K562 (cell line): Measurements from ENCODE around the gene TNNT1. TPM values are rescaled to one million over a fixed set of nuclear protein-coding genes. Genes with fewer than 3 reads are reported as not detected.

Source experiments
- FOXJ3 ChIP-seq: sonication (generic); formaldehyde crosslinking; IDR thresholded peaks from 2 replicates; pipeline ENCODE4 v1.4.0; 2020; ENCODE audit warnings: mild to moderate bottlenecking, missing genetic modification reagents
- FUS ChIP-seq: fragments of 200-400 bp; formaldehyde crosslinking; optimal IDR thresholded peaks from 2 replicates; pipeline ENCODE3; 2017; ENCODE audit warnings: low read depth, low read length
- HNRNPLL ChIP-seq: fragments of 200-400 bp; formaldehyde crosslinking; IDR thresholded peaks from 2 replicates; pipeline ENCODE4 v1.6.1; 2017; ENCODE audit warnings: low read length, low read depth, mild to moderate bottlenecking; ENCODE audit not compliant: poor library complexity, severe bottlenecking
- IRF2 ChIP-seq: sonication (generic); formaldehyde crosslinking; IDR thresholded peaks from 2 replicates; pipeline ENCODE4 v1.8.1; 2022; ENCODE audit warnings: mild to moderate bottlenecking, missing genetic modification reagents
- KLF16 ChIP-seq: IDR thresholded peaks from 2 replicates; pipeline ENCODE4 v1.6.1; 2016; ENCODE audit warnings: antibody characterized with exemption
- SIN3A ChIP-seq, 2 experiments: fragments of 150-350 bp in 1 of 2; IDR thresholded peaks; 2 replicates each; pipeline ENCODE4 v1.6.1; 2011 to 2016; ENCODE audit warnings: borderline replicate concordance in 2 of 2, low read depth in 2 of 2, low read length in 2 of 2, mild to moderate bottlenecking in 2 of 2, moderate library complexity in 2 of 2; ENCODE audit not compliant: control insufficient read depth in 1 of 2
- TRIM28 ChIP-seq: fragments of 450-650 bp; IDR thresholded peaks from 2 replicates; pipeline ENCODE4 v1.6.1; 2017
- XRCC4 ChIP-seq: IDR thresholded peaks from one replicate; pipeline ENCODE4 v1.6.1; 2011; ENCODE audit not compliant: insufficient read depth, insufficient read length; ENCODE audit errors: extremely low read depth
- ZNF384 ChIP-seq: IDR thresholded peaks from 2 replicates; pipeline ENCODE4 v1.6.1; 2012; ENCODE audit warnings: low read depth, low read length, improper control_type of control experiment
- polyA plus RNA-seq, 8 experiments: library from polyadenylated mRNA; depleted of rRNA in 4 of 8; stranded (reverse) in 5 of 8; unstranded in 3 of 8; fragments of >200 nt; fragmentation: Nextera tagmentation in 2 of 8; fragmentation: Illumina TruSeq in 1 of 8; extraction: Ambion mirVana in 2 of 8; extraction: Trizol in 1 of 8; gene quantifications; 2 replicates each; pipeline versions ENCODE4 v1.2.1 to v1.2.3, GENCODE V29; 2011 to 2014; ENCODE audit warnings: inconsistent platforms in 1 of 8, missing spikeins in 1 of 8
- total RNA-seq, 7 experiments: library from RNA; depleted of rRNA in 6 of 7; stranded (reverse); fragments of >200 nt in 6 of 7; fragmentation: Illumina TruSeq in 2 of 7; extraction: Trizol in 2 of 7; gene quantifications; 2 replicates each; pipeline versions ENCODE4 v1.2.1 to v1.2.3, GENCODE V29; 2011 to 2021; ENCODE audit warnings: low replicate concordance in 1 of 7
- TF ChIP-seq, protein P1 (sequence below): fragments of 450-650 bp; formaldehyde crosslinking; IDR thresholded peaks from 2 replicates; pipeline ENCODE4 v1.4.0; 2022; ENCODE audit warnings: mild to moderate bottlenecking, moderate library complexity
- TF ChIP-seq, protein P2 (sequence below), 3 experiments: fragments of 200-800 bp in 1 of 3; fragments of 250-450 bp in 1 of 3; fragments of 450-650 bp in 1 of 3; sonication (Bioruptor Pico) in 1 of 3; sonication (Bioruptor generic) in 1 of 3; formaldehyde crosslinking in 1 of 3; IDR thresholded peaks; 2 replicates each; pipeline versions ENCODE4 v1.6.1 to v1.8.0; 2016 to 2022; ENCODE audit warnings: mild to moderate bottlenecking in 2 of 3, missing genetic modification characterization in 2 of 3, missing compliant biosample characterization in 1 of 3, moderate library complexity in 1 of 3
- TF ChIP-seq, protein P3 (sequence below): sonication (generic); formaldehyde crosslinking; IDR thresholded peaks from 2 replicates; pipeline ENCODE4 v1.8.0; 2022; ENCODE audit warnings: mild to moderate bottlenecking, low read depth, missing genetic modification reagents
- TF ChIP-seq, protein P4 (sequence below): fragments of 150-350 bp; conservative IDR thresholded peaks from 2 replicates; pipeline ENCODE4 v1.6.1; 2014; ENCODE audit warnings: low read length
- TF ChIP-seq, protein P5 (sequence below): fragments of 250-450 bp; sonication (Bioruptor Pico); IDR thresholded peaks from 2 replicates; pipeline ENCODE4 v1.8.0; 2022; ENCODE audit warnings: inconsistent platforms

Gene TNNT1
- total and polyA plus RNA-seq, 9 of the 15 experiments (the other 6 are each of a cell fraction or from before 2014, with no cell fraction given) = 31.8 to 390 (median 227) TPM

DNA sequence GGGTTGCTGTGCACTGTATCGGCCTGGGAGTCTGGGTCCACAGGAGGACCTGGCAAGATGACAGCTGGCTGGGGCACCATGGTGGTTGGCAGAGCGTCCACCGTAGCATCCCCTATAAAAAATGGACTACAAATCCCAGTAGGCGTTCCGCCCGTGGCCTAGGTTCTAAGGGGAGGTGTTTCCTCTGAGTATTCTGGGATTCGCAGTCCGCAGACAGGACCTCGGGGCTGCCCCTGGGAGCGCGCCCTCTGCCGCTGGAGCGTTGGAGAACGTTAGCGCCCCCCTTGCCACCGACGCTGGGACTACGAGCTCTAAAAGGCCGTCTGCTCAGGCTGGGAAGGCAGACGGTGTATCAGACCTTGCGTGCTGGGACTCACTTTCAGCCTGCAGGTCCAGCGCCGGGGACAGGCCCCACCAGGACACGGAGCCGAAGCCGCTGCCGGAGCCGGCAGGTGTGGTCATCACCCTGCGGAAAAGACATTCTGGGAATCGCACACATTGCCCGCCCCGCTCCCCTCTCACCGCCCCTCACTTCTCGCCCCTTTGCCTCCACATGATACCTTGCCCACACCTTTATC lies 17.0 kb upstream of the TNNT1 start (continued):
- TF ChIP-seq, protein P1, sequence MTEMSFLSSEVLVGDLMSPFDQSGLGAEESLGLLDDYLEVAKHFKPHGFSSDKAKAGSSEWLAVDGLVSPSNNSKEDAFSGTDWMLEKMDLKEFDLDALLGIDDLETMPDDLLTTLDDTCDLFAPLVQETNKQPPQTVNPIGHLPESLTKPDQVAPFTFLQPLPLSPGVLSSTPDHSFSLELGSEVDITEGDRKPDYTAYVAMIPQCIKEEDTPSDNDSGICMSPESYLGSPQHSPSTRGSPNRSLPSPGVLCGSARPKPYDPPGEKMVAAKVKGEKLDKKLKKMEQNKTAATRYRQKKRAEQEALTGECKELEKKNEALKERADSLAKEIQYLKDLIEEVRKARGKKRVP (CRISPR knock-in tag) = no peak
- TF ChIP-seq FOXJ3 (CRISPR knock-in tag) = no peak
- TF ChIP-seq, protein P2, sequence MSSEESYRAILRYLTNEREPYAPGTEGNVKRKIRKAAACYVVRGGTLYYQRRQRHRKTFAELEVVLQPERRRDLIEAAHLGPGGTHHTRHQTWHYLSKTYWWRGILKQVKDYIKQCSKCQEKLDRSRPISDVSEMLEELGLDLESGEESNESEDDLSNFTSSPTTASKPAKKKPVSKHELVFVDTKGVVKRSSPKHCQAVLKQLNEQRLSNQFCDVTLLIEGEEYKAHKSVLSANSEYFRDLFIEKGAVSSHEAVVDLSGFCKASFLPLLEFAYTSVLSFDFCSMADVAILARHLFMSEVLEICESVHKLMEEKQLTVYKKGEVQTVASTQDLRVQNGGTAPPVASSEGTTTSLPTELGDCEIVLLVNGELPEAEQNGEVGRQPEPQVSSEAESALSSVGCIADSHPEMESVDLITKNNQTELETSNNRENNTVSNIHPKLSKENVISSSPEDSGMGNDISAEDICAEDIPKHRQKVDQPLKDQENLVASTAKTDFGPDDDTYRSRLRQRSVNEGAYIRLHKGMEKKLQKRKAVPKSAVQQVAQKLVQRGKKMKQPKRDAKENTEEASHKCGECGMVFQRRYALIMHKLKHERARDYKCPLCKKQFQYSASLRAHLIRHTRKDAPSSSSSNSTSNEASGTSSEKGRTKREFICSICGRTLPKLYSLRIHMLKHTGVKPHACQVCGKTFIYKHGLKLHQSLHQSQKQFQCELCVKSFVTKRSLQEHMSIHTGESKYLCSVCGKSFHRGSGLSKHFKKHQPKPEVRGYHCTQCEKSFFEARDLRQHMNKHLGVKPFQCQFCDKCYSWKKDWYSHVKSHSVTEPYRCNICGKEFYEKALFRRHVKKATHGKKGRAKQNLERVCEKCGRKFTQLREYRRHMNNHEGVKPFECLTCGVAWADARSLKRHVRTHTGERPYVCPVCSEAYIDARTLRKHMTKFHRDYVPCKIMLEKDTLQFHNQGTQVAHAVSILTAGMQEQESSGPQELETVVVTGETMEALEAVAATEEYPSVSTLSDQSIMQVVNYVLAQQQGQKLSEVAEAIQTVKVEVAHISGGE (CRISPR knock-in tag; IDR thresholded peaks at IDR 0.05) = peak in 1 of 3 experiments; percentile 67; a peak in 2 of 6 replicates
- TF ChIP-seq FUS = no peak
- no peak for TF ChIP-seq KLF16
- TF ChIP-seq HNRNPLL = no peak
- TF ChIP-seq, protein P3, sequence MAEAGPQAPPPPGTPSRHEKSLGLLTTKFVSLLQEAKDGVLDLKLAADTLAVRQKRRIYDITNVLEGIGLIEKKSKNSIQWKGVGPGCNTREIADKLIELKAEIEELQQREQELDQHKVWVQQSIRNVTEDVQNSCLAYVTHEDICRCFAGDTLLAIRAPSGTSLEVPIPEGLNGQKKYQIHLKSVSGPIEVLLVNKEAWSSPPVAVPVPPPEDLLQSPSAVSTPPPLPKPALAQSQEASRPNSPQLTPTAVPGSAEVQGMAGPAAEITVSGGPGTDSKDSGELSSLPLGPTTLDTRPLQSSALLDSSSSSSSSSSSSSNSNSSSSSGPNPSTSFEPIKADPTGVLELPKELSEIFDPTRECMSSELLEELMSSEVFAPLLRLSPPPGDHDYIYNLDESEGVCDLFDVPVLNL (CRISPR knock-in tag) = no peak
- TF ChIP-seq, protein P4, sequence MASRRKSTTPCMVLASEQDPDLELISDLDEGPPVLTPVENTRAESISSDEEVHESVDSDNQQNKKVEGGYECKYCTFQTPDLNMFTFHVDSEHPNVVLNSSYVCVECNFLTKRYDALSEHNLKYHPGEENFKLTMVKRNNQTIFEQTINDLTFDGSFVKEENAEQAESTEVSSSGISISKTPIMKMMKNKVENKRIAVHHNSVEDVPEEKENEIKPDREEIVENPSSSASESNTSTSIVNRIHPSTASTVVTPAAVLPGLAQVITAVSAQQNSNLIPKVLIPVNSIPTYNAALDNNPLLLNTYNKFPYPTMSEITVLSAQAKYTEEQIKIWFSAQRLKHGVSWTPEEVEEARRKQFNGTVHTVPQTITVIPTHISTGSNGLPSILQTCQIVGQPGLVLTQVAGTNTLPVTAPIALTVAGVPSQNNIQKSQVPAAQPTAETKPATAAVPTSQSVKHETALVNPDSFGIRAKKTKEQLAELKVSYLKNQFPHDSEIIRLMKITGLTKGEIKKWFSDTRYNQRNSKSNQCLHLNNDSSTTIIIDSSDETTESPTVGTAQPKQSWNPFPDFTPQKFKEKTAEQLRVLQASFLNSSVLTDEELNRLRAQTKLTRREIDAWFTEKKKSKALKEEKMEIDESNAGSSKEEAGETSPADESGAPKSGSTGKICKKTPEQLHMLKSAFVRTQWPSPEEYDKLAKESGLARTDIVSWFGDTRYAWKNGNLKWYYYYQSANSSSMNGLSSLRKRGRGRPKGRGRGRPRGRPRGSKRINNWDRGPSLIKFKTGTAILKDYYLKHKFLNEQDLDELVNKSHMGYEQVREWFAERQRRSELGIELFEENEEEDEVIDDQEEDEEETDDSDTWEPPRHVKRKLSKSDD = no peak
- TF ChIP-seq XRCC4 = no peak
- TF ChIP-seq SIN3A (IDR thresholded peaks at IDR 0.05; ENCODE audit: borderline replicate concordance in 2 of 2, control insufficient read depth in 1 of 2, low read depth in 2 of 2, low read length in 2 of 2) = peak in 1 of 2 experiments; percentile 36; a peak in 1 of 4 replicates
- no peak for TF ChIP-seq ZNF384
- TF ChIP-seq, protein P5, sequence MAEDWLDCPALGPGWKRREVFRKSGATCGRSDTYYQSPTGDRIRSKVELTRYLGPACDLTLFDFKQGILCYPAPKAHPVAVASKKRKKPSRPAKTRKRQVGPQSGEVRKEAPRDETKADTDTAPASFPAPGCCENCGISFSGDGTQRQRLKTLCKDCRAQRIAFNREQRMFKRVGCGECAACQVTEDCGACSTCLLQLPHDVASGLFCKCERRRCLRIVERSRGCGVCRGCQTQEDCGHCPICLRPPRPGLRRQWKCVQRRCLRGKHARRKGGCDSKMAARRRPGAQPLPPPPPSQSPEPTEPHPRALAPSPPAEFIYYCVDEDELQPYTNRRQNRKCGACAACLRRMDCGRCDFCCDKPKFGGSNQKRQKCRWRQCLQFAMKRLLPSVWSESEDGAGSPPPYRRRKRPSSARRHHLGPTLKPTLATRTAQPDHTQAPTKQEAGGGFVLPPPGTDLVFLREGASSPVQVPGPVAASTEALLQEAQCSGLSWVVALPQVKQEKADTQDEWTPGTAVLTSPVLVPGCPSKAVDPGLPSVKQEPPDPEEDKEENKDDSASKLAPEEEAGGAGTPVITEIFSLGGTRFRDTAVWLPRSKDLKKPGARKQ (CRISPR knock-in tag) = peak; percentile 88; the same call in 1 of the 2 replicates
- no peak for TF ChIP-seq TRIM28
- no peak for TF ChIP-seq IRF2 (CRISPR knock-in tag)
